Measurements from ENCODE around the gene PDE7B. TPM values are rescaled to one million over a fixed set of nuclear protein-coding genes. Genes with fewer than 3 reads are reported as not detected.

PDE7B gene
- total and polyA plus RNA-seq, 2 of the 8 experiments (the other 6 are each of a cell fraction or from before 2014, with no cell fraction given): not detected

DNA sequence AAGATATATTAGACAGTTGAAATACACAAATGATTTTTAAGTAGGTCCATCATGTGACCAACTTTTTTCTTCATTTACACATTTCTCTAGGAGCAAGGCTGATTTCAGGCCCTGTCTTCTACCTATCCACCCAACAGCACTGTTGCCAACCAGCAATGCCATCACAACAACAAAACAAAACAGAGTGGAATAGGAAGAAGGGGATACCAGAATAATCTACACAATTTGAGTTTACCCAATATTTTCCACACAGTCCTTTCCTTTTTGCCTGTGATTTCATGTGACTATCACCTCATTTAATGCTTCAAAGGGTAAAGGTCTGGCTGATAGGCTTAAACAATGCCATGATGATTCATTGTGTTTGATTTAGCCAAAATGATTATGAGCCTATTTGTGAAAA lies 303.7 kb downstream of the PDE7B start:
- CTCF ChIA-PET (ENCODE audit: partially characterized antibody): interaction anchor here (1.1 to 1.7 kb wide), 4 partner anchors 17 to 216 kb away, joined by 3 to 6 read pairs (median 6); no protein-coding TSS in a partner anchor
- TF ChIP-seq KDM4A (IDR thresholded peaks at IDR 0.05; ENCODE audit: low read depth, low read length, severe bottlenecking) (no peak), CREB1 (IDR thresholded peaks at IDR 0.05) (no peak), HDAC2 (IDR thresholded peaks at IDR 0.05; ENCODE audit: borderline replicate concordance in 1 of 2, low read depth in 2 of 2, low read length in 2 of 2) (no peak), GTF2F1 (IDR thresholded peaks at IDR 0.05; ENCODE audit: borderline replicate concordance, low read depth, low read length) (no peak), SP4 (IDR thresholded peaks at IDR 0.05; ENCODE audit: low read length) (no peak), BRCA1 (IDR thresholded peaks at IDR 0.05; ENCODE audit: low read depth, low read length) (no peak), CBX8 (IDR thresholded peaks at IDR 0.05; ENCODE audit: borderline replicate concordance, low read depth, low read length) (no peak), SAP30 (IDR thresholded peaks at IDR 0.05; ENCODE audit: insufficient read depth, insufficient replicate concordance, low read length) (no peak), RBBP5 (IDR thresholded peaks at IDR 0.05; ENCODE audit: borderline replicate concordance, low read depth, low read length) (no peak), RNF2 (IDR thresholded peaks at IDR 0.05; ENCODE audit: borderline replicate concordance, low read depth, low read length, missing control alignments, poor library complexity, severe bottlenecking) (no peak), GABPA (IDR thresholded peaks at IDR 0.05; ENCODE audit: borderline replicate concordance, insufficient read depth, low read length) (no peak), CHD2 (IDR thresholded peaks at IDR 0.05; ENCODE audit: low read length) (no peak)
- TF ChIP-seq, protein P1, sequence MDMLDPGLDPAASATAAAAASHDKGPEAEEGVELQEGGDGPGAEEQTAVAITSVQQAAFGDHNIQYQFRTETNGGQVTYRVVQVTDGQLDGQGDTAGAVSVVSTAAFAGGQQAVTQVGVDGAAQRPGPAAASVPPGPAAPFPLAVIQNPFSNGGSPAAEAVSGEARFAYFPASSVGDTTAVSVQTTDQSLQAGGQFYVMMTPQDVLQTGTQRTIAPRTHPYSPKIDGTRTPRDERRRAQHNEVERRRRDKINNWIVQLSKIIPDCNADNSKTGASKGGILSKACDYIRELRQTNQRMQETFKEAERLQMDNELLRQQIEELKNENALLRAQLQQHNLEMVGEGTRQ (IDR thresholded peaks at IDR 0.05; ENCODE audit: low read length): no peak
- TF ChIP-seq, protein P2, sequence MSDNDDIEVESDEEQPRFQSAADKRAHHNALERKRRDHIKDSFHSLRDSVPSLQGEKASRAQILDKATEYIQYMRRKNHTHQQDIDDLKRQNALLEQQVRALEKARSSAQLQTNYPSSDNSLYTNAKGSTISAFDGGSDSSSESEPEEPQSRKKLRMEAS (IDR thresholded peaks at IDR 0.05): no peak

More for the DNA sequence above, 303.7 kb downstream of the PDE7B start:
- Histone ChIP-seq H3K36me3 (ENCODE audit: control insufficient read depth in 2 of 4, insufficient read depth in 4 of 4, low read length in 3 of 4) (no peaks in the 10 kb centered on the region), H2BK20ac (ENCODE audit: low read length) (no peak overlapping the region), H2BK15ac (ENCODE audit: low read length) (no peak overlapping the region), H3K27ac (ENCODE audit: low read depth, low read length) (no peak overlapping the region), H2BK12ac (ENCODE audit: low read depth, low read length) (no peak overlapping the region), H3K27me3 (replicated peaks in 1 of 4; ENCODE audit: control insufficient read depth in 3 of 4, extremely low read depth in 1 of 4, insufficient read depth in 3 of 4, low read length in 3 of 4) (no peaks in the 10 kb centered on the region), H3K4me1 (replicated peaks in 1 of 4; ENCODE audit: control insufficient read depth in 3 of 4, insufficient read depth in 4 of 4, low read length in 3 of 4) (no peaks in the 10 kb centered on the region), H3K79me2 (ENCODE audit: control insufficient read depth in 1 of 2, insufficient read depth in 2 of 2, low read length in 2 of 2) (no peaks in the 10 kb centered on the region), H2AFZ (ENCODE audit: low read length) (no peak overlapping the region), H3K56ac (replicated peaks; ENCODE audit: insufficient read length, low read depth, low read length) (no peak overlapping the region), H3K18ac (ENCODE audit: extremely low read depth, low read length) (no peak overlapping the region), H3K23ac (ENCODE audit: insufficient read length) (no peak overlapping the region), H3K9me3 (ENCODE audit: insufficient read depth in 2 of 2, low read depth in 1 of 2, low read length in 1 of 2) (no peaks in the 10 kb centered on the region), H3K23me2 (ENCODE audit: low read depth, low read length) (no peaks in the 10 kb centered on the region; the same call in 1 of the 2 replicates), H3K14ac (ENCODE audit: insufficient read length) (no peak overlapping the region), H3K79me1 (ENCODE audit: low read depth, low read length) (no peaks in the 10 kb centered on the region), H3K4ac (replicated peaks; ENCODE audit: insufficient read length, low read depth, low read length) (no peak overlapping the region), H3K9ac (replicated peaks in 1 of 4; ENCODE audit: extremely low read depth in 1 of 4, low read depth in 3 of 4, low read length in 3 of 4) (no peak overlapping the region), H4K8ac (ENCODE audit: extremely low read depth, insufficient read depth, low read length) (no peak overlapping the region), H2BK5ac (ENCODE audit: low read depth, low read length) (no peak overlapping the region), H4K91ac (replicated peaks; ENCODE audit: insufficient read length, low read length) (no peak overlapping the region), H4K20me1 (replicated peaks in 1 of 2; ENCODE audit: control insufficient read depth in 1 of 2, insufficient read depth in 2 of 2, low read length in 2 of 2) (no peaks in the 10 kb centered on the region), H3K4me2 (ENCODE audit: insufficient read depth in 1 of 2, low read depth in 2 of 2, low read length in 2 of 2) (no peak overlapping the region), H2BK120ac (replicated peaks; ENCODE audit: low read depth, low read length) (no peak overlapping the region), H2AK5ac (ENCODE audit: low read depth, low read length) (no peak overlapping the region), H4K5ac (ENCODE audit: insufficient read length, low read depth, low read length) (no peak overlapping the region), H3K4me3 (ENCODE audit: extremely low read depth in 1 of 4, insufficient read depth in 2 of 4, low read depth in 3 of 4, low read length in 4 of 4) (no peak overlapping the region)
- no peak for DNase-seq (ENCODE audit: low read depth in 1 of 2, low spot score in 2 of 2)
- FAIRE-seq: no peak
- POLR2A ChIA-PET (ENCODE audit: partially characterized antibody): no interaction called here

Data from H1 (cell line).